DOHH2 (cell line): ENCODE data around the gene COL19A1.

ENCODE experiments used
- H3F3A ChIP-seq: fragments of 200-600 bp; sonication (generic), shearing (Covaris generic); 2 replicates; pipeline ENCODE4 v1.6.0; 2016; ENCODE audit warnings: antibody characterized with exemption, mild to moderate bottlenecking; ENCODE audit not compliant: control insufficient read depth, insufficient read depth
- H3K27ac ChIP-seq: fragments of 200-600 bp; sonication (generic); 2 replicates; pipeline ENCODE4 v1.5.1; 2014; ENCODE audit warnings: low read depth, mild to moderate bottlenecking, low read length, moderate library complexity
- H3K27me3 ChIP-seq: fragments of 200-600 bp; sonication (generic); 2 replicates; pipeline ENCODE4 v1.6.1; 2014; ENCODE audit warnings: mild to moderate bottlenecking, low read length, mixed read lengths; ENCODE audit not compliant: control insufficient read depth
- H3K36me3 ChIP-seq: fragments of 200-600 bp; sonication (generic); 2 replicates; pipeline ENCODE4 v1.6.1; 2014; ENCODE audit warnings: mild to moderate bottlenecking, low read length, moderate library complexity, mixed read lengths; ENCODE audit not compliant: control insufficient read depth
- H3K4me1 ChIP-seq: fragments of 200-600 bp; sonication (generic); 2 replicates; pipeline ENCODE4 v1.6.1; 2014; ENCODE audit warnings: mild to moderate bottlenecking, low read length, mixed read lengths; ENCODE audit not compliant: control insufficient read depth
- H3K4me2 ChIP-seq: fragments of 200-600 bp; sonication (generic); 2 replicates; pipeline ENCODE4 v1.6.0; 2014; ENCODE audit warnings: mild to moderate bottlenecking, low read length, moderate library complexity
- H3K4me3 ChIP-seq: fragments of 200-600 bp; sonication (generic); 2 replicates; pipeline ENCODE4 v1.5.1; 2014; ENCODE audit warnings: mild to moderate bottlenecking, low read length, mixed read lengths
- H3K79me2 ChIP-seq: fragments of 200-600 bp; sonication (generic); 2 replicates; pipeline ENCODE4 v1.6.1; 2014; ENCODE audit warnings: mild to moderate bottlenecking, low read length, mixed read lengths; ENCODE audit not compliant: control insufficient read depth
- H3K9me2 ChIP-seq: fragments of 200-600 bp; sonication (generic); replicated peaks from 2 replicates; pipeline ENCODE4 v1.6.1; 2014; ENCODE audit warnings: mild to moderate bottlenecking, low read length, mixed read lengths; ENCODE audit not compliant: control insufficient read depth
- H3K9me3 ChIP-seq: fragments of 200-600 bp; sonication (generic); 2 replicates; pipeline ENCODE4 v1.6.1; 2014; ENCODE audit warnings: antibody characterized with exemption, low read length, mixed read lengths; ENCODE audit not compliant: control insufficient read depth, insufficient read depth
- H4K20me1 ChIP-seq: fragments of 200-600 bp; sonication (generic); 2 replicates; pipeline ENCODE4 v1.6.0; 2014; ENCODE audit warnings: low read depth, mild to moderate bottlenecking, antibody characterized with exemption, low read length, moderate library complexity; ENCODE audit not compliant: control insufficient read depth, insufficient read depth
- EZH2phosphoT487 ChIP-seq: fragments of 200-600 bp; sonication (generic); IDR thresholded peaks from 2 replicates; pipeline ENCODE4 v1.6.1; 2017; ENCODE audit warnings: borderline replicate concordance, mild to moderate bottlenecking, antibody characterized with exemption, low read length, moderate library complexity, mixed read lengths
- TF ChIP-seq, protein P1 (sequence below): fragments of 200-600 bp; sonication (generic); IDR thresholded peaks from one replicate; pipeline ENCODE4 v1.5.1; 2014; ENCODE audit warnings: antibody characterized with exemption, mild to moderate bottlenecking, low read depth, low read length; ENCODE audit not compliant: poor library complexity, severe bottlenecking

COL19A1 gene

DNA sequence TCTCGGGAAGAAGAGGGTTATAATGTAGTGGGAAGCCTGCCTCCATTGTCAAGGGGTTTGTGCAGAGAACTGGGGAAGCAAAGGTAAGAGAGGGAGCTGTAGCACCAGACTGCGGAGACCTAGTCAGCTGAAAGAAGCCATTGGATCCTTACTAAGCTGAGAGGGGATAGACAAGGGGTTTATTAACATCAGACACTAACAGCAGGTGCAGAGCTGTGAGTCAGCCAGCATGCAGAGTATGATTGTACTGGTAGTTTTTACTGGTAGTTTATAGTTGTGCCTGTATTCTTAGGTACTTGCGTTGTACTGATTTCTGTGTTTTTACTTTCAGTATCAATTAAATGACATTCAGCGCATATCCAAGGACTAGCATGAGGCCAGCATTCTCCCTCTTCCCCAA lies 17.8 kb upstream of the COL19A1 start:
- Histone ChIP-seq H4K20me1 (no peaks in the 10 kb centered on the region), H3K9me2 (no peaks in the 10 kb centered on the region), H3K79me2 (no peaks in the 10 kb centered on the region), H3K27ac (no peak overlapping the region), H3F3A (no peaks in the 10 kb centered on the region), H3K4me2 (no peak overlapping the region), H3K27me3 (no peaks in the 10 kb centered on the region), H3K4me3 (no peak overlapping the region), H3K36me3 (no peaks in the 10 kb centered on the region), H3K4me1 (no peaks in the 10 kb centered on the region), H3K9me3 (no peaks in the 10 kb centered on the region)
- TF ChIP-seq EZH2phosphoT487, result no peak
- TF ChIP-seq, protein P1, sequence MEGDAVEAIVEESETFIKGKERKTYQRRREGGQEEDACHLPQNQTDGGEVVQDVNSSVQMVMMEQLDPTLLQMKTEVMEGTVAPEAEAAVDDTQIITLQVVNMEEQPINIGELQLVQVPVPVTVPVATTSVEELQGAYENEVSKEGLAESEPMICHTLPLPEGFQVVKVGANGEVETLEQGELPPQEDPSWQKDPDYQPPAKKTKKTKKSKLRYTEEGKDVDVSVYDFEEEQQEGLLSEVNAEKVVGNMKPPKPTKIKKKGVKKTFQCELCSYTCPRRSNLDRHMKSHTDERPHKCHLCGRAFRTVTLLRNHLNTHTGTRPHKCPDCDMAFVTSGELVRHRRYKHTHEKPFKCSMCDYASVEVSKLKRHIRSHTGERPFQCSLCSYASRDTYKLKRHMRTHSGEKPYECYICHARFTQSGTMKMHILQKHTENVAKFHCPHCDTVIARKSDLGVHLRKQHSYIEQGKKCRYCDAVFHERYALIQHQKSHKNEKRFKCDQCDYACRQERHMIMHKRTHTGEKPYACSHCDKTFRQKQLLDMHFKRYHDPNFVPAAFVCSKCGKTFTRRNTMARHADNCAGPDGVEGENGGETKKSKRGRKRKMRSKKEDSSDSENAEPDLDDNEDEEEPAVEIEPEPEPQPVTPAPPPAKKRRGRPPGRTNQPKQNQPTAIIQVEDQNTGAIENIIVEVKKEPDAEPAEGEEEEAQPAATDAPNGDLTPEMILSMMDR, result no peak

DNA sequence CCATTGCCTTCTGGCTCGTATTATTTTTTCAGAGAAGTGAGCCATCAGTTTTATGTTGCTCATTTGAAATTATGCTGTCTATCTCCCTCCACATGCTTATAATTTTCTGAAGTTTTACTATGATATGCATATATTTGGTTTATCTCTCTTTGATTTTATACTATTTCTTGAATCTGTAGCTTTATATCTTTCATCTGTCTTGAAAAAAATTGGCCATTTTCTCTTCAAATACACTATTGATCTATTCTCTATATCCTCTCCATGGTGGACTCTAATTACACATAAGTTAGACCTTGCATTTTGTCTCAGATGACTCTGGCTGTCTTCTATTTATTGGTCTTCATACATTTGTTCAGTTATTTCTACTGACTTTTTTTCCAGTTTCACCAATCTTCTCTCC lies 13.7 kb upstream of the COL19A1 start:
- H4K20me1 ChIP-seq, result no peaks in the 10 kb centered on the region
- H3K4me3 ChIP-seq, result no peak overlapping the region
- no peaks in the 10 kb centered on the region for H3K79me2 ChIP-seq
- no peak for TF ChIP-seq EZH2phosphoT487
- TF ChIP-seq, protein P1, result no peak
- no peaks in the 10 kb centered on the region for H3F3A ChIP-seq
- H3K9me3 ChIP-seq, result no peaks in the 10 kb centered on the region
- H3K36me3 ChIP-seq, result no peaks in the 10 kb centered on the region
- no peaks in the 10 kb centered on the region for H3K27me3 ChIP-seq
- H3K9me2 ChIP-seq, result no peaks in the 10 kb centered on the region
- H3K4me2 ChIP-seq, result no peak overlapping the region
- H3K27ac ChIP-seq, result no peak overlapping the region
- H3K4me1 ChIP-seq, result no peaks in the 10 kb centered on the region

DNA sequence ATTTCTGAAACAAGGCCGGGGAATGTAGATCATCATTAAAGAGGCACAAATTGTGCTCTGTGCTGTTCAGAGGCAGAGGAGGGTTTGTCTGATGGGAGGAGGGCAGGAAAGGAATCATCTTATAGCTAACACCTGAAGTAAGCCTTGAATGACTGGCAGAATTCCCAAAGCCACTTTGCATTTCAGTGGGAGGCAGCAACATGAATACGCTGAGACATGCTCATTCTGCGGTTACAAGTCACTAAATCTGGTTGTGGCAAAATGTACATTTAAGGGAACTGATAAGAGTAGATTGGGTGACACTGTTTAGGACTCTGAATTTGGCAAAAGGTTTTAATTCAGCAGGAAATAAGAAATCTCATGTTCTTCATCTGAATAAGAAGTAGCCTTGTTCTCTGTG lies 4.4 kb upstream of the COL19A1 start:
- Histone ChIP-seq H3K4me1 (peaks cover 9% of the 10 kb centered on the region), H3K9me3 (no peaks in the 10 kb centered on the region), H3K27me3 (peaks cover 24% of the 10 kb centered on the region), H3K4me2 (no peak overlapping the region), H3K79me2 (no peaks in the 10 kb centered on the region), H4K20me1 (no peaks in the 10 kb centered on the region), H3K4me3 (no peak overlapping the region), H3K36me3 (no peaks in the 10 kb centered on the region), H3F3A (no peaks in the 10 kb centered on the region), H3K27ac (no peak overlapping the region), H3K9me2 (no peaks in the 10 kb centered on the region)
- no peak for TF ChIP-seq EZH2phosphoT487
- TF ChIP-seq, protein P1, result no peak

DNA sequence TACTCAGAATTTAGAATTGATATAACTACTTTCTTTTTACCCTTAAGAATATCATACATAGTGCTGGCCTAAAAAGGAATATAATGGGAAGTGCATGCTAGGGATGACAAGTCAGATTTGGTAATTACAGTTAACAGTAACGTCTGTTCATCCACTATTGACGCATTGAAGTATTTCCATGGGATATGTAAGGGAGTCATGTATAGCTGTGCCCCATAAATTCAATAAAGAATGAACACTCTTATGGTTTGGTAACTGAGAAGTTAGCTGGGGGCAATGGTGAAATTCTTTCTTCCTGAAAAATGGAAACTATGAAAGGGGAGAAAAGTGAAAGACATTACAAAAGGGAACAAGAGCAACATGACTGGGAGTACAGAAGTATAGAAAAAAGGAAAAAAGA lies 2.6 kb upstream of the COL19A1 start:
- no peaks in the 10 kb centered on the region for H3K79me2 ChIP-seq
- H3K9me3 ChIP-seq, result no peaks in the 10 kb centered on the region
- H3F3A ChIP-seq, result no peaks in the 10 kb centered on the region
- H3K27me3 ChIP-seq, result peaks cover 38% of the 10 kb centered on the region
- H3K9me2 ChIP-seq, result no peaks in the 10 kb centered on the region
- H3K36me3 ChIP-seq, result no peaks in the 10 kb centered on the region
- H3K4me2 ChIP-seq, result no peak overlapping the region
- H3K4me1 ChIP-seq, result peaks cover 23% of the 10 kb centered on the region
- TF ChIP-seq, protein P1, result no peak
- no peak for TF ChIP-seq EZH2phosphoT487
- no peak overlapping the region for H3K27ac ChIP-seq
- no peaks in the 10 kb centered on the region for H4K20me1 ChIP-seq
- H3K4me3 ChIP-seq, result no peak overlapping the region
